NCI-H345 (cell line): ENCODE data around the gene PNMA6A.
"Not testable (repeated sequence)": the region's sequence is repeated elsewhere in the genome, so short reads cannot be mapped to it uniquely, and the experiment has no call there.

Experiments
- DNase-seq: peaks from one replicate; lab custom pipeline; 2025; lab: John Stamatoyannopoulos, UW

The PNMA6A gene

GRCh38 chrX:153075366-153075765 lies 3.1 kb downstream of the PNMA6A start:
- DNase-seq: no peak

GRCh38 chrX:153077437-153078135 lies 5.3 kb downstream of the PNMA6A start:
- not testable (repeated sequence) for DNase-seq

- DNase-seq: peak; percentile 13
Observed at GRCh38 chrX:153083238-153083923, 11.1 kb downstream of the PNMA6A start.

- DNase-seq: no peak
Observed at GRCh38 chrX:153102418-153102817, 30.2 kb downstream of the PNMA6A start.

GRCh38 chrX:153104959-153105358 lies 32.7 kb downstream of the PNMA6A start:
- not testable (repeated sequence) for DNase-seq

- peak; percentile 22 for DNase-seq
Observed at GRCh38 chrX:153106092-153106801, 34.0 kb downstream of the PNMA6A start.

GRCh38 chrX:153110735-153111134 lies 38.5 kb downstream of the PNMA6A start:
- not testable (repeated sequence) for DNase-seq

- not testable (repeated sequence) for DNase-seq
Observed at GRCh38 chrX:153113851-153114250, 41.6 kb downstream of the PNMA6A start.

GRCh38 chrX:153117754-153118153 lies 45.5 kb downstream of the PNMA6A start:
- DNase-seq: not testable (repeated sequence)

- DNase-seq: not testable (repeated sequence)
Observed at GRCh38 chrX:153120230-153120629, 48.0 kb downstream of the PNMA6A start.

GRCh38 chrX:153123468-153123867 lies 51.2 kb downstream of the PNMA6A start:
- DNase-seq: not testable (repeated sequence)
